Breast epithelium (tissue), 3 donors: ENCODE results near the gene MT1G.

ENCODE experiments used
- POLR2A ChIP-seq: fragments of 450-650 bp; IDR thresholded peaks from one replicate; pipeline ENCODE4 v1.6.1; 2016; ENCODE audit warnings: antibody characterized with exemption, mild to moderate bottlenecking, moderate library complexity
- POLR2AphosphoS5 ChIP-seq, 3 donors: sonication (generic); formaldehyde crosslinking; IDR thresholded peaks; one replicate each; pipeline ENCODE4 v1.6.1; 2017; ENCODE audit warnings: antibody characterized with exemption in 3 of 3
- TF ChIP-seq, protein P1 (sequence below), 3 donors: fragments of 450-650 bp; IDR thresholded peaks; one replicate each; pipeline ENCODE4 v1.5.1; 2016 to 2017; ENCODE audit warnings: antibody characterized with exemption in 3 of 3, mild to moderate bottlenecking in 3 of 3, moderate library complexity in 3 of 3

DNA sequence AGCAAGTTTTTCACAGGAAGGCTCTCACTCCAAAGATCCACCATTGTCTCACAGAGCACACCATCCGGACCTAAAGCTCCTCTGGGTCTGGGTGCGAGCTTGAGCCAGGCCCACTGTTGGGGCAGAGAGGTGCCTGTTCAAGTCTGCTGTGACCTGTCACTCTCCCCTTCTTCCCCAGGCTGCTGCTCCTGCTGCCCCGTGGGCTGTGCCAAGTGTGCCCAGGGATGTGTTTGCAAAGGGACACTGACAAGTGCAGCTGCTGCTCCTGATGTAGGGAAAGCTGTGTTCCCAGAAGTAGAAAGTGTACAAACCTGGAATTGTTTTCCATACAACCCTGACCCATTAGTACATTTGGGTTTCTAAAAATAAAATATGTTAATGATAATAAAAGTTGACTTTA lies 9.6 kb upstream of the MT1G start:
- no peak for TF ChIP-seq POLR2AphosphoS5 (IDR thresholded peaks at IDR 0.05)
- no peak for TF ChIP-seq POLR2A
- TF ChIP-seq, protein P1, sequence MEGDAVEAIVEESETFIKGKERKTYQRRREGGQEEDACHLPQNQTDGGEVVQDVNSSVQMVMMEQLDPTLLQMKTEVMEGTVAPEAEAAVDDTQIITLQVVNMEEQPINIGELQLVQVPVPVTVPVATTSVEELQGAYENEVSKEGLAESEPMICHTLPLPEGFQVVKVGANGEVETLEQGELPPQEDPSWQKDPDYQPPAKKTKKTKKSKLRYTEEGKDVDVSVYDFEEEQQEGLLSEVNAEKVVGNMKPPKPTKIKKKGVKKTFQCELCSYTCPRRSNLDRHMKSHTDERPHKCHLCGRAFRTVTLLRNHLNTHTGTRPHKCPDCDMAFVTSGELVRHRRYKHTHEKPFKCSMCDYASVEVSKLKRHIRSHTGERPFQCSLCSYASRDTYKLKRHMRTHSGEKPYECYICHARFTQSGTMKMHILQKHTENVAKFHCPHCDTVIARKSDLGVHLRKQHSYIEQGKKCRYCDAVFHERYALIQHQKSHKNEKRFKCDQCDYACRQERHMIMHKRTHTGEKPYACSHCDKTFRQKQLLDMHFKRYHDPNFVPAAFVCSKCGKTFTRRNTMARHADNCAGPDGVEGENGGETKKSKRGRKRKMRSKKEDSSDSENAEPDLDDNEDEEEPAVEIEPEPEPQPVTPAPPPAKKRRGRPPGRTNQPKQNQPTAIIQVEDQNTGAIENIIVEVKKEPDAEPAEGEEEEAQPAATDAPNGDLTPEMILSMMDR (IDR thresholded peaks at IDR 0.05): no peak
